Ureter (tissue), 1 donor: ENCODE data around the gene MSI2. TPM values are rescaled to one million over a fixed set of nuclear protein-coding genes. Genes with fewer than 3 reads are reported as not detected.
"Not testable (repeated sequence)": the region's sequence is repeated elsewhere in the genome, so short reads cannot be mapped to it uniquely, and the experiment has no call there.

Experiments used
- DNase-seq: peaks from one replicate; pipeline ENCODE4 v3.0.0-alpha.2; 2020; ENCODE audit warnings: low spot score
- total RNA-seq: library from RNA; stranded (reverse); gene quantifications from one replicate; pipeline ENCODE4 v1.2.4, GENCODE V29; 2023
- donor health status: DM: yes; HTN: yes; CAD: no.

MSI2 gene
- total RNA-seq, 1 donor from 2014 or later: 230 TPM

GRCh38 chr17:57480438-57481196 is 224.3 kb downstream of the MSI2 start:
- no peak for DNase-seq

- no peak for DNase-seq
Measured at GRCh38 chr17:57481910-57482391, 225.6 kb downstream of the MSI2 start.

GRCh38 chr17:57482657-57483056 is 226.3 kb downstream of the MSI2 start:
- no peak for DNase-seq

GRCh38 chr17:57484081-57484666 is 227.9 kb downstream of the MSI2 start:
- DNase-seq: no peak

GRCh38 chr17:57484826-57485565 is 228.7 kb downstream of the MSI2 start:
- DNase-seq: no peak

GRCh38 chr17:57485566-57485865 is 229.2 kb downstream of the MSI2 start:
- DNase-seq: no peak

GRCh38 chr17:57485916-57486881 is 229.9 kb downstream of the MSI2 start:
- DNase-seq: no peak

GRCh38 chr17:57486882-57487301 is 230.6 kb downstream of the MSI2 start:
- no peak for DNase-seq

GRCh38 chr17:57487573-57487972 is 231.2 kb downstream of the MSI2 start:
- no peak for DNase-seq

- no peak for DNase-seq
Measured at GRCh38 chr17:57488856-57489255, 232.5 kb downstream of the MSI2 start.

- DNase-seq: no peak
Measured at GRCh38 chr17:57489321-57489720, 233.0 kb downstream of the MSI2 start.

- DNase-seq: no peak
Measured at GRCh38 chr17:57490111-57490845, 234.0 kb downstream of the MSI2 start.

GRCh38 chr17:57490890-57491289 is 234.6 kb downstream of the MSI2 start:
- DNase-seq: no peak

- DNase-seq: no peak
Measured at GRCh38 chr17:57493171-57493570, 236.8 kb downstream of the MSI2 start.

GRCh38 chr17:57493625-57494024 is 237.3 kb downstream of the MSI2 start:
- DNase-seq: no peak

- DNase-seq: no peak
Measured at GRCh38 chr17:57494443-57494842, 238.1 kb downstream of the MSI2 start.

GRCh38 chr17:57495771-57496170 is 239.4 kb downstream of the MSI2 start:
- DNase-seq: no peak

- no peak for DNase-seq
Measured at GRCh38 chr17:57496382-57496781, 240.1 kb downstream of the MSI2 start.

GRCh38 chr17:57498443-57498842 is 242.1 kb downstream of the MSI2 start:
- DNase-seq: no peak

GRCh38 chr17:57499221-57499620 is 242.9 kb downstream of the MSI2 start:
- not testable (repeated sequence) for DNase-seq

- DNase-seq: no peak
Measured at GRCh38 chr17:57499648-57500049, 243.3 kb downstream of the MSI2 start.
